HG03108 (cell line): ENCODE results near the gene TAF10.
A peak's percentile ranks its signal among the peaks of the same experiment; 100 is the strongest.

Source experiments
- ATAC-seq: cut with Tn5 transposase; IDR thresholded peaks from one replicate; pipeline ENCODE4 v1.9.1; 2021; ENCODE audit warnings: moderate library complexity; ENCODE audit not compliant: unreplicated experiment

Gene TAF10

GRCh38 chr11:6609502-6610015, 2.5 kb downstream of the TAF10 start:
- no peak for ATAC-seq

GRCh38 chr11:6608726-6609501, 3.1 kb downstream of the TAF10 start:
- no peak for ATAC-seq

GRCh38 chr11:6608011-6608410, 4.0 kb downstream of the TAF10 start:
- no peak for ATAC-seq

DNA sequence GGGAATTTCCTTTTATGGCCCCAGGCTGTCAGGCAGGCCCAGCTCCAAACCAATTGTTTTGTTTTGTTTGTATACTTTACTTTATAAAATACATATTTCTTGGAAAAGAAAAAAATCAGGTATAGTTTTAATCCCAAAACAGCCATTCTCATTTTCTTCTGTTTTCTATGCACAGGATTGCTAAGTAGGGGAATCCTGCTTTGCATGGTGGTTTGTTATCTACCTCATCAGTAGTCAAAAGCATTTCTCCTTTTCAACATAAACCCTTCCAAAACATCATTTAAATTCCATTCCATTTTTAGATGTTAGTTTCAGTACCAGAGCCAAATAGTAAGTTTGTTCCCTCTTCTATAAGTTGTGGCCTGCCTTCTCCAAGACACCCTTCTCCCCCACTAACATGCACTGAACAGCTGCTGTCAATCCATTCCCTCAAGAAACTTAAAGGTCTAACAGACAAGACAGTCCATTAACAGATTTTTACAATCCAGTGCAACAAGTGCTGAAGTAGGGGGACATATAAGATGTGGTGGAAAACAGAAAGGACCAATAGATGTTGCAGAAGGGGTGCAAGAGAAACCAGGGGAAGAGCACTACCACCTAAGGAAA, 4.7 kb downstream of the TAF10 start:
- ATAC-seq = no peak

DNA sequence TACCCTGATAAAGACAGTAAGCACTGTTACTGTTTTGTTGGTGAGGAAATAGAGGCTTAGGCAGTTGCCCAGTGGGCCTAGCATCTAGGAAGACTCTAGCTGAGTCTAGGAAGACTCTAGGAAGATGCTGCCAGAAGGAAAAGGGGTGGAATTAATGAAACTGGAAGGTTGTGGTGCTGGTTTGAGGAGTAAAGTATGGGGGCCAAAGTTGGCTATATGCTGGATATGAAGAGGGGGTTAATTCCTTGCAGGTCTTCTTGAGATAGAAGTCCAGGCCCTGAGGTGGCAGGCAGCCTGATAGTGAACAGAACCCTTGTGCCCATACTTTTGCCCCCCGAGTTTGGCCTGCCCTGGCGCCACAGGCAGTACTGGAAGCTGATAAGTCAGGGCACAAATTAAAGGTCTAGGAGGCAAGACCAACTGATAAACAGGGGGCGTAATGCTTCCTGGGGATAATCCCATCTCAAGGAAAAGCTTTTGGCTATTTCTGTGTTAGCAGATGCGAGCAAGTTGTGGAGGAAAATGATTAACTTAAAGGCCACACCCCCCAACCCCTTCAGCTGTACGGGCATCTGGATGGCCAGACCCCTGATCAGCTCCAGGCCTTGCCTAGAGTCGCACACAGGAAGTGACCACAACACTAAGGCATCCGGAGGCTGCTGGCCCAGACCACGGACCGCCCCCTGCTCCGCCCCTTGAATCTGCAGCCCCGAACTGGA, 5.4 kb downstream of the TAF10 start:
- ATAC-seq = peak; percentile 59

GRCh38 chr11:6604790-6605189, 7.2 kb downstream of the TAF10 start:
- no peak for ATAC-seq

GRCh38 chr11:6604081-6604626, 7.9 kb downstream of the TAF10 start:
- peak; percentile 33 for ATAC-seq

DNA sequence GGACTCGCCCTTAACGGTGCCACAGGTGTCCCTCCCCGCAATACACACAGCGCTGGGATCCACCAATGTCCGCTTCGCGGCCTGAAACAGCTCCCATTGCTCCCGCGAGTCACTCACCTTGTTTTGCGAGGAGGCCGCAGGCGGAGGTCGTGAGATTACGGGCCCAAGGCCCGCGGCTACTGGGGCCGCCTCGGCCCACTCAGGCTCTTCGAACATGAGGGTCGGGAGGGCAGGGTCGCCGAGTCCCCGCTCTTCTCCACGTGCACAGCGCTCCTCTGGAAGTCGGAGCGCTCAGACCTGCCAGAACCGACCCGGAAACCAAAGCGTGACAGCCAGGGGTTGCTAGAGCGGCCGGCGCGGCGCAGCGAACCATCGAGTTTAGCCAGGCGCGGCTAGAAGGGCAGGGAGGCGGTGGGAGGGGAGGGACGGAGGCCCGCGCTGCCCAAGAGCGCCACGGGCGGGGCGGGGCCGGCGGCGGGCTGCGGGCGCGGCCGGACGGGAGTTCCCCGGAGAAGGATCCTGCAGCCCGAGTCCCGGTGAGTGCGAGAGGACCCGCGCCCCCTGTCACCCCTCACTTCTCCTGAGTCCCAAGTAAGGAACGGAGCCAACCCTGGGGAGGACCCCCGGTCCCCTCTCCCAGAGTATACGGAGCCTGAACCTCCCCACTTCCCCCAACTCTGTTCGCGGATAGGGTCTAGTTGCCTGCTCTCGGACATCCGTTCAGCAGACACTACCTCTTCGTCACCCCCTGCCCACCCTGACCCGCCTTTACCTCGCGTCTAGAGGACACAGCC, 8.5 kb downstream of the TAF10 start, which contains the start of the genes ILK and RRP8:
ILK (plus strand) TSS at position 488 of the 794 bp plus-strand sequence. CDS start 498 bp downstream, outside the sequence.
RRP8 (minus strand) TSS at position 330 of the 794 bp plus-strand sequence; CDS start at position 216, 114 bp downstream.
- ATAC-seq = peak; percentile 61

DNA sequence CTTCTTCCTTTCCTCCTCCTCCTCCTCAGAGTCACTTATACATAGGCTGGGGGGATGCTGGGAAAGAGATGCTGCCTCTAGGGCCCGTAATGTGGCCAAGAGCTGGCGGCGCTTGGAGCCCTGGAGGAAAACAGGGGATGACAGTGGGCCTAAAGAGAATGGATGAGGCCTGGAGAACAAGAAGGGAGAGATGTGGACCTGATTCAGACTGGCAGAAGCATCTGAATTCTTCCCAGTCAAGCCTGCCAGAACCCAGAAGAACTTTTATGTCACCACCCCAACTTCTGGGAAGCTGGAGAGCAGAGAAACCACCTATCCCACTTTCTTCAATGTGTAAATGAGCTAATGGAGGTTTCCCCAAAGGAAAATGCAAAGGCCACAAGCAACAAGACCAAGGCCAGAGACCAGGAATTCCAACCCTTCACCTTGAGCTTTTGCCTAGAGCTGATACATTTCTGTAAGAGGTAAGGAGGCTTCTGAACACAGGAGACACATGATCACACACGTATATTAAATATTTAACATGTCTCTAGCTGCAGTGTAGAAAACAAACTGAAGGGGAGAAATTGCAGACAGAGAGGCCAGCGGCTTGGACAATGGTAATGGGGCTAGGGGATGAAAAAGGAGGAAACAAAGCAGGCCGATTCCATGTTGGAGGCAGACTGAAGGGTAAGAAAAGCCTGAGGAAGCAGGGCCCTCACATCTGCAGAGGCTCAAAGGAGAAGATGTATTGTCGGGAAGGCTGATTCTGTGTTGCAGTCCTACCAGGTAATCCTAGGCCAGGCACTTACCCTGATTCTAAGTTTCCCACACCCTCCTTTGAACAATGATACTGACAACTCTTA, 9.7 kb downstream of the TAF10 start:
- no peak for ATAC-seq

- ATAC-seq = no peak
Measured at GRCh38 chr11:6601041-6601461, 11.0 kb downstream of the TAF10 start.

- ATAC-seq = no peak
Measured at GRCh38 chr11:6599881-6600390, 12.1 kb downstream of the TAF10 start.

DNA sequence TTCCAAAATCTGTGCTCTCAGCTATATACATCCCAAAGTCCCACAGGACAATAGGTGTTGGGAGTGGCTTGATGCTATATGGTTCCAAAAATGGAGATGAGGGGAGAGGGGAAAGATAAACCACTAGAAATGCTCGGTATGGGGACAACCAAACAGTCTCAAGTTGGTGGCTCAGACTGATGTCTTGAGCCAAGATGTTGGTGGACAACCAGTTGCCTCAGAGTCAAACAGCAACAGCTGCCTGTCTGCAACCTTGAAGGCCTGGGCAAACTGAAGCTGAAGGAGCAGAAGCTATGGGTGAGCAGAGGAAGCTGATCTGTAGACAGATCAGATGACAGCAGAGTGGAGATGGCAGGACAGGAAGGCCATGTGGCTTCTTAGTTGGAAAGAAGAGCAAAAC, 12.6 kb downstream of the TAF10 start:
- no peak for ATAC-seq

DNA sequence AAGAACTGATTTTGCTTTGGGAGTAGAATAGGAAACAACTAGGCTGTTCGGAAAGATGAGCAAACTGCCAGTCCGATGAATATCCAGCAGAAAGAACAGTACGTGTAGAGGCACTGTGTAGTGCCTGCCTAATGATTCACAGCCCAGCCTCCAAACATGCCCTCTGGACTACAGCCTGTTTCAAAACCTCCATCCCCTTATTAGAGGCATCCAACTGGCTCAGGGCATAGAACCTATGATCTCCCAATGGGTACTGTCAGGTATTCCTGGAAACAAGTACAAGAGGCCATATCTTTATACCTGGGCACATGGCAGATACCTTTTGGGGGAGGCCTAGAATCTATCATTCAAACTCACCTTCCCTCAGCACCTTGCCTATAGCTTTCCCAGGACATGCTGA, 13.5 kb downstream of the TAF10 start:
- no peak for ATAC-seq

DNA sequence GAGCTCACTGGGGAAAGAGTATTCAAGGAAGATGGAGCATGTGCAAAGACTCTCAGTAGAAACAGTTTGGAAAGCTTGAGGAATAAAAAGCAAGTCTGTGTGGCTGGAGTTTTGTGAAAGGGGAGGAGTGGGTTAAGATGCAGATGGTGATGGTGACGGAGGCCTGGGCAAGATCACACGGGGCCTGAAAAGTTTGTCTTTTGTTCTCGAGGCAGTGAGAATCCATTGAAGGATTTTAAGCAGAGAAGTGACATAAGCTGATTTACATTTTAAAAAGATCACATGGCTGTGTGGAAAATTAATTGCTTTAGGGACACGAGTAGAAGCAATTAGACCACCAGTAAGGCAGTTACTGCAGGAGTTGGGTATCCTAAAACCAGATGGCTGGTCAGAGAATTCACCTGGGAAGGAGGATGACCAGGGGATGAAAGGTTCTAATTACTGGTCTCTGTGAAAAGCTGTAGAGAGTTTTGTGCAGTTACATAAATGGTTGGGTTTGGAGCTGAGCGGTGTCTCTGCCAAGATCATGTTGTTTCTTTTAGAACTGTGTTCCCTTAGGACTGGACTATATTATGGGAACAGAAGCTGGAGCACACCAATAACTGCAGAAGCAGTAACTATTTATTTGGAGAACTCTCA, 15.7 kb downstream of the TAF10 start:
- ATAC-seq = no peak

DNA sequence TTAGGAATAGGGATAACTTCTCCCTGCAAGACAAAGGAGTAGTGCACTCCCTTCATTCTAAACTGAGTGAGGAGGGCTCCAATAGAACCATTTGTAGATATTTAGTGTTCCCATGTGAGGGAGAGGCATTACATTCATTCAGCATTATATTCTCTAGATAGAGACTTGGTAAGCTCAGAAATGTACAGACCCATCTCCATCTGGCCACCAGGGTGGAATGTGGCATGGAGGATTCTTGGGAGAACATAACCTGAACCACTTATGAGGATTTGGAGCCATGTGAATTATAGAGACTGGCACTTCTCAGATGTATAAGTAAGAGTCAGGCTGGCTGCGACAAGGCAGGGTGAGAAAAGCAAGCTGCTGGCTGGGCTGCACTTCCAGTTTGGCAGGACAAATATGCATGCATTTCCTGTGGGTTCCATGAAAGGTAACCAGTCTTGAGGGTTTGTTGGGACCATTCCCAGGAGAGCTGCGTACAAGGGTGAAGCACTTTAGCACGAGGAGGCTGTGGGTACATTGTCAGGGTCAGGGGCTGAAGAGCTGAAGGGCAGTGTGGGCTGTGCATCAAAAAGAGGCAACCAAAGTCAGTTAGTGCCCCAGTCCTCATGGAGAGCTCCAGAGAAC, 17.8 kb downstream of the TAF10 start:
- no peak for ATAC-seq

GRCh38 chr11:6588018-6588417, 24.0 kb downstream of the TAF10 start:
- no peak for ATAC-seq

DNA sequence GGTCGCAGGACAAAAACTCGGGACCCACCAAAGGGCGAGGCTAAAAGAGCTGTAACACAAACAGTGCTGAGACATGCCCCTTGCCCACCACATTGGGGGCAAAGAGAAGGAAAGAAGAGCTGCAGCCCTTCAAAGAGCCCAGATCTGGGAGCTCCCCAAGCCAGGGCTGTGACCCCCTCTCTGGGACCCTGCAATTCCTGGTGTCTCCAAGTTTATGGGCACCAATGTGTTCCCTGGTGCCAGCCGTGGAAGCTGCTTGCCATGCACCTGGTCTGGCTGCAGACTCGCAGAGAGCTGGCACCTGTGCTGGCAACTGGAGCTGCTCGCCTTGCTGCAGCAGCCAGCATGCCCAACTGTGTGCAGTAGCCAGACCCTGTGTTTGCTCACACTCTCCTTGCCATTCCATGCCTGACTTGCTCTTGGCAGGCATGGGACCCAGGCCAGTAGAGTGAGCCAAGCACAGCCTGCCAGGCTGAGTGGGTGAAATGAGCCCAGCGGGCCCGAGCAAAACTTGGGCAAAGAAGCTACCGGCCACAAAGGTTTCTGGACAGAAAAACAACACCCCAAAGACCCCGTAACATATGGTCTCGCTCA, 24.6 kb downstream of the TAF10 start:
- ATAC-seq = no peak
